HTR-8/SVneo (cell line): ENCODE measurements around the gene IQGAP2.
"Not testable (repeated sequence)": the region's sequence is repeated elsewhere in the genome, so short reads cannot be mapped to it uniquely, and the experiment has no call there.

ENCODE experiments used
- DNase-seq: peaks from one replicate; pipeline ENCODE4 v3.0.0; 2011; ENCODE audit warnings: low spot score, mixed read lengths; ENCODE audit not compliant: insufficient read length
- FAIRE-seq: peaks from 2 replicates; lab custom pipeline; 2011; peaks lifted over from hg19 to GRCh38; lab: Jason Lieb, UNC

IQGAP2 gene

DNA sequence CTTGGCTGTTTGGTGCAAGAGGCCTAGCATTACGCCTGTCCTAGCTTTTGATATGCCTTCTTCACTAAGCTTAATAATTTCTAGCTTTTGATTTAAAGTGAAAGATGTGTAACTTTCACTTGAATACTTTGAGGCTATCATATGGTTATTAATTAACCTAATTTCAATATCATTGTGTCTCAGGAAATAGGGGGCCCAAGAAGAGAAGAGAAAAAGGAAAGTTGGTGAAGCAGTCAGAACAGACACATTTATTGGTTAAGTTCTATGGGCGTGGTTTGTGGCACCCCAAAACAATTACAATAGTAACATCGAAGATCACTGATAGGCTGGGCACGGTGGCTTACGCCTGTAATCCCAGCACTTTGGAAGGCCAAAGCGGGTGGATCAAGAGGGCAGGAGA is 261.0 kb downstream of the IQGAP2 start:
- FAIRE-seq (no peak), DNase-seq (no peak)

DNA sequence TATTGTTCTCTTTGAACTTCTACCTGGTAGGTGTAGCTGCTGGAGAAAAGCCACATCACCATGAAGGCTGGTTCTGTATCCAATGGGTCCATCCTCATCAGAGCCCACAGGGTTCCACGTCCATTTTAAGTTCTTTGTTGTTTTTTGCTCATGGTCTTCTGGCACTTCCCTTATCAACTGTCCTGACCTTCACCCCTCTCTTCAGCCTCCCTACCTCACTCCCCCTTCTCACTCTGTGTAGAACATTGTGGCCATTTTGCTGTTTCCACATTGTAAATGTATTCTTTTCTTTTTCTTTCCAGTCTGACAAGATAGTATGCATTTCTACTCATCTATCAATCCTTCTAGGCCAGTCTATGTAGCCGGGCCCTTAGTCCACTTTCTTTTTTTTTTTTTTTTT is 264.4 kb downstream of the IQGAP2 start:
- DNase-seq (no peak), FAIRE-seq (no peak)

DNA sequence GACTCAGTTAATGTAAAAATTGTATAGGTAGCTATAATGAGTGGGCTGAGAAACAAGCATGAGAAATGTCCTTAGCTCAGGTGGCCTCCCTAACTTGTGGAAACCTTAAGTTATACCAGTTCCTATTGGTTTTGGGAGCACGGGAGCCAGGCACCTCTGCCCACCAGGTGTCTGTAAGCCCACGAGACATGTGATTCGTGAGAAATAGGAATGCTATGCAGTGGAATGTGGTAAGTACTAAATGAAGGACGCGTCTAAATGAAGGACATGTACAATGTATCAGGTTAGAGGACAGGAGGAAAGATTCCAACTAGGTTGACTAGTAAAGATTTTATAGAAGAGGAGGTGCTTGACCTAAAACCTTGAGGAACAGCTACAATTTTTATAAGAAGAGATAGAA is 266.2 kb downstream of the IQGAP2 start:
- DNase-seq: no peak
- FAIRE-seq: no peak

DNA sequence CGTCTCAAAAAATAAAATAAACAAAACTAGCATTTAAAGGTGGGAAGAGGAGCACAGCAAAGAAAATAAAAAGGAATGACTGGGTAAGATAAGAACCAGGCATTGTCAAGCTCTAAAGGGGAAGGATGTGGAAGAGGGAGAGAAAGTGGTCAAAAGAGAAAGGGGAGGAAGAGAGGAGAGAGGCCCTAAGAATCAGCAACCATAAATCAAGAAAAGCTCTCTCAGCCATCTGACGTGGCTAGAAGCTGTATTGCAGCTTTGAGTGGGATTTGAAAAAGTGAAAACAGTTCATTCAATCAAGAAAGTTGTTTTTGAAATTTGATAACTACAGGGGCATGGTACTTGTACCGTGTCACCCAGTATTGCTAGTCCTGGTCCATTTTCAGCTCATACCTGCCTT is 267.4 kb downstream of the IQGAP2 start:
- DNase-seq (no peak), FAIRE-seq (no peak)

DNA sequence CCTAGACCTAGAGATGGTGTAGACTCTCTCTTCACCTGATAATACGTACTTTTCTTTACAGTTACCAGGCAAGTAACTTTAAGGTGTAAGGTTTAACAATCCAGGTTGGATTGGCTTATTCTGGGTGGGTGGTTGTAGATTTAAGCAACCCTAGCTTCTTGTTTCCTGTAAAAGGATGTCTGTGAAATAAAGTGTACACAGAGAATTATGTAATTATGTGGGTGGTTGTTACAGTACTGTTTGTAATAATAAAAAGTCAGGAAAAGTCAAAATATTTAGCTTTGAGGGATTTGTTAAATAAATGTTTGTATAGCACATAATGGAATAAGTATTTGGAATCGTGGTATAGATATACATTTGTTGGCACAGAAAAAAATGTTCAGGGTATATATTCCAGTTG is 269.2 kb downstream of the IQGAP2 start:
- DNase-seq (no peak), FAIRE-seq (no peak)

DNA sequence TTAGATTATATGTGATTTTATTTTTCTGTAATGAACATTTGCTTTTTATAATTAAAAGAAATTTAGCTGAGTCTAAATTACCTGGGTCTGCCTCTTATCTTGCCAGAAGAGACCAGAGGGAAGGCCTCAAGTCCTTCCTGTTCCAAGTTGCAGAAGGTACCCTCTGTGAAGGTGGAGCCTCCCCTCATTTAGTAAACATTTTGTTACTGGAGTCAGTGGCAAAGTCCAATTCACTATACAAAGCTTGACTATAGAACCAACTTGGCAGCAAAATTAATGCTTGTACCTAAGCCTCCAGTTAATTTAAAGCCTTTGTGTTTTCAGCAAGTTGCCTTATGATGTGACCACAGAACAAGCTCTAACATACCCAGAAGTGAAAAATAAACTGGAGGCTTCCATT is 270.0 kb downstream of the IQGAP2 start:
- DNase-seq: no peak
- no peak for FAIRE-seq

DNA sequence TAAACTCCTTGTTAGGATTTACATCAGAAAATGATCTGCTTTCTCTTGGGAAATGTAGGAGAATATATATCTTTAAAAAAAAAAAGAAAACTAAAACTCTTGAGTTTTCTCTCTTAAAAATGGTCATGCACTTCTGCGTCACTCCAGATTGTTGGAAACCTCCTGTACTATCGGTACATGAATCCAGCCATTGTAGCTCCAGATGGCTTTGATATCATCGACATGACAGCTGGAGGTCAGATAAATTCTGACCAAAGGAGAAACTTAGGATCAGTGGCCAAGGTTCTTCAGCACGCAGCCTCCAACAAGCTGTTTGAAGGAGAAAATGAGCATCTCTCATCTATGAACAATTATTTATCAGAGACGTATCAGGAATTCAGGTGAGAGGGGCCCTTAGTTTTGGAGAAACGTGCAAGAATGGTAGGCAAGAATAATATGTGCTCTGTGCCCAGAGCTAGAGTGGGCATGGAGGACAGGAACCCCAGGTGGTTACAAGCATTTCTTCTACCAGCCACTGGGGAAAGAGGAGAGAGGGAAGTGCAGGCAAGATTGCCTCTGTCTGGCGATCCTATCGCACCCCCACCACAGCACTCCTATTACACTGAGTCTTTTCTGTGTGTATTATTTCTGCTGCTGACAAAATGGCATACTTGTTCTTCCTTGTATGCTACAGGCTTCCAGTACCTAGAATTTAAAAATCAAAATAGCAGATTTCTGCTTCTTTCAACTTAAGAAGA is 271.4 kb downstream of the IQGAP2 start:
- FAIRE-seq (no peak), DNase-seq (no peak)

DNA sequence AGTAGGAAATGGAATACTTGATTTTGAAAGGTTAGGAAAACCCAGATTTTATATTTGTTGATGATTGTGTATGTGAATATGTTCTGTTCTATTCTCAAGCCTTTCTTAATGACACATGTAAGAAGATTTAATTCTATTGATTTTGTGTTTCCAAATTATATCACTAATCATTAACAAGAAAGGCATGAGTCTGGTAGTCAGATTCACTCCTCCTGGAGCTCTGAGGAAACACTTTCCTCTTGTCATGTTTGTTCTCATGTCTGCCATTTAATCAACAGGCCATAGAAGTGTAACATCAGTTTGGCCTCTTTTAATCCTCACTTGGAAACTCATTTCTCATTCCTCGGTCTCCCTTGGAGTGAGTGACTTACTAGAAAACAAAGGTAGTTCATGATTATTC is 272.3 kb downstream of the IQGAP2 start:
- DNase-seq: no peak
- FAIRE-seq: no peak

DNA sequence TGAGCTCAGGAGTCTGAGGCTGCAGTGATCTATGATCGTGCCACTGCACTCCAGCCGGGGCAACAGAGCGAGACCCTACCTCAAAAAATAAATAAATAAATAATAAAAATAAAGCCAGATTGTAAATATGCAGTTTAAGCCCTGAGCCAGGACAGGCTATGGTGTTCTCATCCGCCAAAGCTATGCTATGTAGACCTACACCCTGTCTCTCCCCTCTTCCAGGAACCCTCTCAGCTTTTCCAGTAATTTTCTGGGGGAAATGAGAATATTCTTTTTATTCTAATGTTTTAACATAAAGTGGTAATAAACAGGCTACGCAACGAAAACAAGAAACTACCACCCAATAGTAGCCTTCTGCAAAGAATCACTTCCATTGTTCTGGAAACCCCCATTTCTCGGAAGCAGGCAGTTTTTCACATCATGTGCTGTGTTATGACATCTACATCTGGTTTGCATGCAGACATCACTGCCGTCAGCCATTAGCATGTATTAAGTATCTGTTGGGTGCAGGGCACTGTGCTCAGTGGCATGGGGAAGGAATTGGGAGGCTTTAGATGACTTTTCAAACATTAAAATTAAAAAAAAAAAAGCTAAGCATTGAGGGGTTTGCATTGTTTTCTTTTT is 274.9 kb downstream of the IQGAP2 start:
- FAIRE-seq (no peak), DNase-seq (no peak)

DNA sequence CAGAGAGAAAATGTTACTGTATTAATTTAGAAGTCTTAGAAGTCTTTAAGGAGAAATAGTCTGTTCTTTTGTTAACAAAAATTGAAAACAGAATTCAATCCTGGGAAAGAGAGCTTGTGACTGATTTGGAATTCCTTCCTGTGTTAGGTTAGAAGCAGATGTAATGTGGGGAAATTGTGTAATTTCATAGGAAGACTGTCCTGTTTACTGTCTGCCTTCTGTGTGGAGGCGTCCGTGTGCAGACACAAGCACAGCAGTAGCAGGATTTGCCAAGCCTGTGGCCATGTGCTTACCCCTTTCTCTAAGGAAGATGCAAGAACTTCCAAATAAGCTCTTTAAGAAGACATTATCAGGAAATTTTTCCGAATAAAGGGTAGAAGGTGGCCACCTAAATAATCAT is 276.1 kb downstream of the IQGAP2 start:
- no peak for DNase-seq
- no peak for FAIRE-seq

DNA sequence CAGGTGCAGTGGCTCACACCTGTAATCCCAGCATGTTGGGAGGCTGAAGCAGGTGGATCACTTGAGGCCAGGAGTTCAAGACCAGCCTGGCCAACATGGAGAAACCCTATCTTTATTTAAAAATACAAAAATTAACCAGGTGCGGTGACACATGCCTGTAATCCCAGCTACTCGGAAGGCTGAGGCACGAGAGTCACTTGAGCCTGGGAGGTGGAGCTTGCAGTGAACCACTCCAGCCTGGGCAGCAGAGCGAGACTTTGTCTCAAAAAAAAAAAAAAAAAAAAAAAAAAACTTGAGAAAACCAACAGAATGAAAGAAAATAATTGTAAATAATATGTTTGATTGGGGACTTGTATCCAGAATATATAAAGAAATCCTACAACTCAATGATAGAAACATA is 277.7 kb downstream of the IQGAP2 start:
- DNase-seq, FAIRE-seq: not testable (repeated sequence)

DNA sequence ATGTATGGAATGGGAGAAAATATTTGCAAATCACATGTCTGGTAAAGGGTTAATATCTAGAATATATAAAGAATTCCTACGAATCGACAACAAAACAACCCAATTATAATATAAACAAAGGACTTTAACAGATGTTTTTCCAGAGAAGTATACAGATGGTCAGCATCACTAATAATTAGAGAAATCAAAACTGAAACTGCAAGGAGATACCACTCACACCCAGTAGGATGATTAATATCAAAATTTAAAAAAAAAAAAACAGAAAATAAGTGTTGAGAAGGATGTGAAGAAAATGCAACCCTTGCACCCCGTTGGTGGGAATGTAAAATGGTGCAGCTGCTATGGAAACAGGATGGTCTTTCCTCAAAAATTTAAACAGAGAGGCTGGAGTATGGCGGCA is 278.2 kb downstream of the IQGAP2 start:
- no peak for FAIRE-seq
- DNase-seq: no peak

DNA sequence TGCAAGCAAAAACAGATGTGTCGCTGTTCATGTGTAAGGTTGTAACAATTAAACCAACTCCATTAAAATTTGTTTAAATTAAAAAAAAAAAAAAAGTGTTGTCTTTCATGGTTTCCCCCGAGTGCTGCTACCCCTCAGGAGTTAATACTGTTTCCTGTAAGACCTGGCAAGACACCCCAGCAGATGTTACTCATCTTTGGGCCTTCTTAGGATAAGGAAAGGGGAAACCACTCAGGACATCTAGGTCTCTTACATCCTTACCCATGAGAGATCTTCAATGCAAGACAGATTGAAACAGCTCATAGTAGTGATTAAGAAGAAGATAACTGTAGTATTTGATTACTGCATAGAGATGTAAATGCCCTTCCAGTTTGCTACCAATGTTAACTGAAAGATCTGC is 279.3 kb downstream of the IQGAP2 start:
- no peak for FAIRE-seq
- no peak for DNase-seq

DNA sequence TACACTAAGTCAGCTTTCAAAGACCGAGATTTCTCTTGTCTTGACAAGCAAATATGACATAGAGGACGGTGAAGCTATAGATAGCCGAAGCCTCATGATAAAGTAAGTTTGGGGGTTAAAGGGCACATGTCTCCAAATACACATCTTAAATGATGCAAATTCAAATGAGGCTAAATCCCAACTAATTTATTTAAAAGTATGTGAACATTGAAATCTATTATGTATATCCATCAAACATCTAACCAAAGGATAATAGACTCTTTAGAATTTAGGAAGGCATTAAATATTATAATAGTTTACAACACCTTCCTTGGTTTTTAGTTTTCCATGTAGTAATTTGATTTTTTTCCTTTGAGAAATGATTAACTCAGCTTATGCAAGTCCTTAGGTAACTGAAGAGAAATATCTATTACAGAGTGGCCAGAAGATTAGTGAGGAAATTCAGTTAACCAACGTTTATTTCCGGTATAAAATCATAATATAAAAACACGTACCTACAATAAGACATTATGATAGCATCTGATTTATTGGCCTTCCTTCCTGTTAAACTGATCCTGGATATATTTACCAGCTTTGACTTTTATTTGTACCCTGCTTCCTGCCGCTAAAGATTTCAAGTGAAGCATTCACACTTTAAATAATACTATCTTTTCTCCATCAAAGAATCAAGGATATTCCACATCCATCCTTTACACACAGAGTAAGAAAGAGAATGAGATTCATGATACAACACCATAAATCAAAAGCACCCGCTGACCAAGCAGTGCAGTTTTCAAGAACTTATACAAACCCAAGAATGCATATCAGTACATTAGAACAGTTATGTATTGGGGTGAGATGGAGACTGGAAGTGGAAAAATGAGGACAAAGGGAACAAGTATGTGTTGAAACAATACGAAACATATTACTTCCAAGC is 281.0 kb downstream of the IQGAP2 start:
- DNase-seq (no peak), FAIRE-seq (no peak)

DNA sequence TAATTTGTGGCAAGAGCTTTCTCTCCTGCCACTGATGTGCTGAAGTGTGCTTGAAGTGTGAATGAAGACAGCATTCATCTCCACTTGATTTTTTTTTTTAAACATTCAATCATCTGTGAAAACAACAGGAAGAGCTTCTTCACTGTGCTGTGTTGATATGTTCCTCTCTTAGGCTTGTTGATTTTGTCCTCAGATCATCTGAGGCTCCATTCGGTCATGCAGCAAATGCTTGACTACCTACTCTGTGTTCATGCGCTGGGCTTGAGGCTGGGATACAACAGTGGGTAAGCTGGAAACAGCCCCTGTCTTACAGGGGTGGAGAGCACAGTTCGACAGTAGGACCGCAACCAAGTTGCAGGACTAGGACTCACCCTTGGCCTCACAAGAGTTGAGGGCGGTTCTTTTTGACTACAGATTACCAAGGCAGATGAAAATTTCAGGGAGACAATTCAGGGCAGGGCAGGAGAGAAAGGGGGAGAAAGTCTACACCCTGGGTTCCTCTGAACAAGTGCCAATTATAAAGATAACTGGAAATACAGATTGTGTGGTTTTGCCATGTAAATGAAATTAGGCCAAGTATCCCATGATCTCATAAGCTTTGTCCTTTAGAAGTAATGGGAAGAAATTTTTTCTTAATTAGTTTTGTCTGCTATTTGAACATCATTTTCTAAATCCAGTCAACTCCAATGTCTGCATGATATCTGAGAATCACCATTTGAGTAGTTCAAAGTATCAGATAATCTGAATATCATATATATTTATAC is 281.9 kb downstream of the IQGAP2 start:
- DNase-seq (no peak), FAIRE-seq (peak; percentile 72)

DNA sequence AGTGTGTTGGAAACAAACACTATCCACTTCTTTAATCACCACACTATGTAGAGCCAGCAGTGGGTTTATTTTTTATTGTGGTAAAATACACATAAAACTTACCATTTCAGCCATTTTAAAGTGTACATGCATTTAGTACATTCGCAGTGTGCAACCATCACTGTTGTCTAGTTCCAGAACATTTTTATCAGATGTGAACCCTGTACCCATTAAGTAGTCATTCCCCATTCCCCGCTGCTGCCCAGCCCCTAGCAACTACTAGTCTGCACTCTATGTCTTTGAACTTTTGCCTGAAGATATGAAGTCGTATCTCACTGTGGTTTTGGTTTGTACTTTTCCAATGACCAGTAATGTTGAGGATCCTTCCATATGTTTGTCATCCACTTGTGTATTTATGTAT is 282.6 kb downstream of the IQGAP2 start:
- FAIRE-seq: no peak
- DNase-seq: no peak

DNA sequence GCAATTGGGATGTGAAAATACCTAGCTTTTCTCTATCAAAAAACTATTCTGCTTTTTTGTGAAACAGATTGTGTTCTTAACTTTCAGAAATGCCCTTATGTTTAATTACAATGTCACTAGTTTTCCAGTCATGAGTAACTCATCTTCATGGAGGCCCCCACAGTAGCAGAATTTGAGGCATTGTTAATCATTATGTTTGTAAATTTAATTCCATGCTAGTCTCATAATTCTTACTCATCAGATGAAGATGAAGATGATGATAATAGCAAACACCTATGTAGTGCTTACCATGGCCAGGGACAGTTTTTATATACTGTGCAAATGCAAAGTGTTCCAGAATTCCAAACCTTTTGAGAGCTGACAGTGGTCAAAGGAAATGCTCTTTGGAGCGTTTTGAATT is 285.1 kb downstream of the IQGAP2 start:
- no peak for DNase-seq
- no peak for FAIRE-seq

DNA sequence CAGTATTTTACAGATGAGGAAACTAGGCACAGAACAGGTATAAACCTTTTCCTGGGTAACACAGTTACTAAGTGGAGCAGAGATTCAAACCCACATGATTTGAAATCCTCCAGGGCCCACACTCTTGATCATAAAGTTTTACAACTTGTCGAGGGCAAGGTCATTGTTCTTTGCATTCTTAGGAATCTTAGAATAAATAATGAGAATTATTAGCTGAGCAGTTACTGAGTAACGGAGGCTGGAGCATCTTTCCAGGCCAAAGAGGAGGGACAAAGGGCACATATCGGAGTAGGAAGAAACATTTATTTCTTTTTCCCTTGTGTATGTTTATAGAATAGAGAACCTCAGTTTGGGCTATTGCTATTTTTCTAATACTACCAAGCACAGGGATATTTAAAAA is 285.8 kb downstream of the IQGAP2 start:
- DNase-seq (no peak), FAIRE-seq (no peak)

DNA sequence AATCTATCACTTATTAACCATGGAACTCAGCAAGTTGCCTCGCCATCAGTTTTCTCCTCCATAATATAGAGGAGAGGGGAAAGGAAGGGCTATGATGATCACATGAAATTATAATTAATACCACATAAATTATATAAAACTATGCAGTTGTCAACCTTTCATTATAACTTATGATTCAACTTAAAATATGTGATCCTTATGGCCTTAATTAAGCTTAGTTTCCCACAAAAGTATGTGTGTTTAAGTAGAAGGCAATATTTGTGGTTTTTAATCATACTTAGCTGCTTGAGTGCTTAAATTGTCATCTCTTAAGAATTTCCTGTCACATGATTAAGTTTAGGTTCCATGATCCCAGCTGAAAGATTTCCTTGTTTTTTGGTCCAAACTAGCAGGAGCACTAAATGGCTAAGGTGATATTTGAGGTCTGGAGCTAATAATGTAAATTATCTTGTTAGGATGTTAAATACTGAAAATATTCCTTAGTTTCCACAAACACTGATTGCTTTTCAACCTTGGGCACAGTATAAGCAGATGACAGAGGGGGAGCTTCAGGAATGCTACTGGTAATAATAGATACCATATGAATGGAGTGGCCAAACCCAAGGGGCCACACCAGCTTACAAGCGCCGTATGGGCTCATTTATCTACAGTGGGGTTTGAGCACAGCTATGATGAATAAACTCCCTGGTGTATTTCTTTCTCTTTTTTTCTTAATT is 286.4 kb downstream of the IQGAP2 start:
- DNase-seq (peak; percentile 57), FAIRE-seq (no peak)
